Gastroesophageal sphincter (tissue), 4 donors: ENCODE data around the gene INPP4B. TPM values are rescaled to one million over a fixed set of nuclear protein-coding genes. Genes with fewer than 3 reads are reported as not detected.

ENCODE experiments used
- ATAC-seq: fragments of 150-250 bp; one replicate; pipeline ENCODE4 v1.9.1; 2016; ENCODE audit warnings: mild to moderate bottlenecking, moderate library complexity
- H3K27ac ChIP-seq, 4 donors: fragments of 200-600 bp; sonication (generic) in 3 of 4; 1 replicate in 3 of 4; 2 replicates in 1 of 4; pipeline ENCODE4 v1.5.1; 2016 to 2019
- H3K27me3 ChIP-seq: fragments of 200-600 bp; sonication (generic); one replicate; pipeline ENCODE4 v1.5.1; 2019
- H3K36me3 ChIP-seq, 2 donors: fragments of 200-600 bp; sonication (generic); one replicate each; pipeline ENCODE4 v1.5.1; 2019; ENCODE audit warnings: control low read depth in 1 of 2
- H3K4me1 ChIP-seq, 3 donors: fragments of 200-600 bp; sonication (generic); 1 replicate in 2 of 3; 2 replicates in 1 of 3; pipeline ENCODE4 v1.5.1; 2016 to 2019; ENCODE audit warnings: control low read depth in 2 of 3
- H3K4me3 ChIP-seq, 2 donors: fragments of 200-600 bp; sonication (generic); one replicate each; pipeline ENCODE4 v1.5.1; 2019; ENCODE audit warnings: mild to moderate bottlenecking in 1 of 2, moderate library complexity in 1 of 2
- H3K9me3 ChIP-seq, 3 donors: fragments of 200-600 bp; sonication (generic); one replicate each; pipeline ENCODE4 v1.5.1; 2017 to 2019; ENCODE audit warnings: control low read depth in 2 of 3
- CTCF ChIP-seq, 4 experiments: fragments of 200-600 bp in 2 of 4; fragments of 450-650 bp in 2 of 4; sonication (generic) in 1 of 4; IDR thresholded peaks; one replicate each; pipeline ENCODE4 v1.5.1; 2017 to 2019; ENCODE audit warnings: antibody characterized with exemption in 4 of 4, mild to moderate bottlenecking in 2 of 4, moderate library complexity in 2 of 4
- EP300 ChIP-seq: sonication (generic); formaldehyde crosslinking; IDR thresholded peaks from one replicate; pipeline ENCODE4 v1.6.1; 2017; ENCODE audit warnings: antibody characterized with exemption, mild to moderate bottlenecking
- POLR2A ChIP-seq, 2 donors: fragments of 450-650 bp; IDR thresholded peaks; one replicate each; pipeline ENCODE4 v1.6.1; 2017; ENCODE audit warnings: antibody characterized with exemption in 2 of 2, mild to moderate bottlenecking in 2 of 2, moderate library complexity in 1 of 2
- POLR2AphosphoS5 ChIP-seq: sonication (generic); formaldehyde crosslinking; IDR thresholded peaks from one replicate; pipeline ENCODE4 v1.6.1; 2017; ENCODE audit warnings: antibody characterized with exemption
- WGBS, 2 donors: methylation state at CpG; one replicate each; pipeline ENCODE4 v1.1.5; 2018; ENCODE audit warnings: low coverage in 1 of 2; 5-methylcytosine and 5-hydroxymethylcytosine counted together
- total RNA-seq, 4 donors: library from RNA; depleted of rRNA; stranded (reverse); fragments of >200 nt; gene quantifications; one replicate each; pipeline ENCODE4 v1.1.0, GENCODE V29; 2016

The INPP4B gene
- total RNA-seq, 4 donors from 2014 or later: 17.6 to 63.8 (median 31.3) TPM

GRCh38 chr4:142416711-142417275, 429.3 kb downstream of the INPP4B start:
- no peak for TF ChIP-seq POLR2A (IDR thresholded peaks at IDR 0.05)
- no peak for TF ChIP-seq CTCF (IDR thresholded peaks at IDR 0.05)
- TF ChIP-seq EP300: no peak
- no peak for TF ChIP-seq POLR2AphosphoS5
- no peak overlapping the region for H3K27ac ChIP-seq
- 46 to 60% methylated on average over 5 of the region's 5 CpGs for WGBS, 2 donors
- H3K4me3 ChIP-seq: no peak overlapping the region
- no peaks in the 10 kb centered on the region for H3K9me3 ChIP-seq
- H3K4me1 ChIP-seq: no peaks in the 10 kb centered on the region
- ATAC-seq: no peak
- no peaks in the 10 kb centered on the region for H3K36me3 ChIP-seq
- H3K27me3 ChIP-seq: no peaks in the 10 kb centered on the region

- H3K27ac ChIP-seq: no peak overlapping the region
- no peaks in the 10 kb centered on the region for H3K27me3 ChIP-seq
- H3K36me3 ChIP-seq: no peaks in the 10 kb centered on the region
- TF ChIP-seq POLR2AphosphoS5 (no peak), POLR2A (IDR thresholded peaks at IDR 0.05) (no peak), EP300 (no peak), CTCF (IDR thresholded peaks at IDR 0.05) (no peak)
- no peak overlapping the region for H3K4me3 ChIP-seq
- 67 to 81% methylated on average over 1 of the region's 1 CpG for WGBS, 2 donors
- H3K9me3 ChIP-seq: no peaks in the 10 kb centered on the region
- ATAC-seq: no peak
- H3K4me1 ChIP-seq: no peaks in the 10 kb centered on the region
These were observed 430.0 kb downstream of the INPP4B start for GRCh38 chr4:142416121-142416520.

GRCh38 chr4:142414366-142414990, 431.6 kb downstream of the INPP4B start:
- no peak for ATAC-seq
- no peak for TF ChIP-seq POLR2AphosphoS5
- TF ChIP-seq EP300: no peak
- TF ChIP-seq POLR2A (IDR thresholded peaks at IDR 0.05): no peak
- TF ChIP-seq CTCF (IDR thresholded peaks at IDR 0.05): no peak

GRCh38 chr4:142413485-142413884, 432.6 kb downstream of the INPP4B start:
- Histone ChIP-seq H3K27ac (no peak overlapping the region), H3K4me1 (no peaks in the 10 kb centered on the region), H3K9me3 (no peaks in the 10 kb centered on the region), H3K27me3 (no peaks in the 10 kb centered on the region), H3K36me3 (no peaks in the 10 kb centered on the region), H3K4me3 (no peak overlapping the region)
- no peak for ATAC-seq
- TF ChIP-seq CTCF (IDR thresholded peaks at IDR 0.05) (no peak), EP300 (no peak), POLR2A (IDR thresholded peaks at IDR 0.05) (no peak), POLR2AphosphoS5 (no peak)

More at GRCh38 chr4:142414366-142414990, 431.6 kb downstream of the INPP4B start:
- Histone ChIP-seq H3K4me3 (no peak overlapping the region), H3K27ac (no peak overlapping the region), H3K27me3 (no peaks in the 10 kb centered on the region), H3K36me3 (no peaks in the 10 kb centered on the region), H3K9me3 (no peaks in the 10 kb centered on the region), H3K4me1 (no peaks in the 10 kb centered on the region)
- 55 to 90% methylated on average over 1 to 4 of the region's 4 CpGs for WGBS, 2 donors

GRCh38 chr4:142411993-142412392, 434.1 kb downstream of the INPP4B start:
- no peaks in the 10 kb centered on the region for H3K27me3 ChIP-seq
- H3K9me3 ChIP-seq: no peaks in the 10 kb centered on the region
- no peaks in the 10 kb centered on the region for H3K36me3 ChIP-seq
- H3K4me3 ChIP-seq: no peak overlapping the region
- TF ChIP-seq POLR2A (IDR thresholded peaks at IDR 0.05) (no peak), EP300 (no peak), POLR2AphosphoS5 (no peak), CTCF (IDR thresholded peaks at IDR 0.05) (no peak)
- H3K27ac ChIP-seq: no peak overlapping the region
- no peaks in the 10 kb centered on the region for H3K4me1 ChIP-seq
- ATAC-seq: no peak
